Thyroid gland (tissue), 4 donors: ENCODE data around the gene CA10. TPM values are rescaled to one million over a fixed set of nuclear protein-coding genes. Genes with fewer than 3 reads are reported as not detected.

ENCODE experiments used
- DNase-seq, 2 donors: peaks; one replicate each; pipeline ENCODE4 v3.0.0-alpha.2; 2019
- H3K27ac ChIP-seq, 3 donors: fragments of 200-600 bp; sonication (generic); 1 replicate in 2 of 3; 2 replicates in 1 of 3; pipeline ENCODE4 v1.5.1; 2016 to 2019; ENCODE audit warnings: mild to moderate bottlenecking in 1 of 3, moderate library complexity in 1 of 3
- H3K27me3 ChIP-seq: fragments of 200-600 bp; sonication (generic); one replicate; pipeline ENCODE4 v1.5.1; 2019
- H3K36me3 ChIP-seq, 2 donors: fragments of 200-600 bp; sonication (generic); one replicate each; pipeline ENCODE4 v1.5.1; 2016 to 2019
- H3K4me1 ChIP-seq, 2 donors: fragments of 200-600 bp; sonication (generic); one replicate each; pipeline ENCODE4 v1.5.1; 2017 to 2019
- H3K4me3 ChIP-seq, 3 donors: fragments of 200-600 bp; sonication (generic); replicated peaks in 1 of 3; 1 replicate in 2 of 3; 2 replicates in 1 of 3; pipeline ENCODE4 v1.5.1; 2016; ENCODE audit warnings: mild to moderate bottlenecking in 1 of 3
- H3K9me3 ChIP-seq: fragments of 200-600 bp; sonication (generic); one replicate; pipeline ENCODE4 v1.5.1; 2017
- CTCF ChIP-seq, 6 experiments: fragments of 200-600 bp in 3 of 6; fragments of 450-650 bp in 3 of 6; sonication (generic) in 3 of 6; IDR thresholded peaks; one replicate each; pipeline ENCODE4 v1.5.1; 2016 to 2019; ENCODE audit warnings: antibody characterized with exemption in 6 of 6, mild to moderate bottlenecking in 2 of 6, inconsistent platforms in 1 of 6, moderate library complexity in 1 of 6
- POLR2A ChIP-seq, 2 donors: fragments of 450-650 bp; IDR thresholded peaks; one replicate each; pipeline ENCODE4 v1.6.1; 2017; ENCODE audit warnings: antibody characterized with exemption in 2 of 2, mild to moderate bottlenecking in 2 of 2, moderate library complexity in 1 of 2
- WGBS, 2 donors: methylation state at CpG; one replicate each; pipeline ENCODE4 v1.1.5; 2017; 5-methylcytosine and 5-hydroxymethylcytosine counted together
- intact Hi-C: fragments of 100-400 bp; cut with DNase I; formaldehyde crosslinking; loops from one replicate; pipeline ENCODE4 v1.15.1; 2023
- total RNA-seq, 4 donors: library from RNA; depleted of rRNA; stranded (reverse); fragments of >200 nt; gene quantifications; one replicate each; pipeline ENCODE4 v1.2.3, GENCODE V29; 2016

Gene CA10
- total RNA-seq, 4 donors from 2014 or later, result not detected

DNA sequence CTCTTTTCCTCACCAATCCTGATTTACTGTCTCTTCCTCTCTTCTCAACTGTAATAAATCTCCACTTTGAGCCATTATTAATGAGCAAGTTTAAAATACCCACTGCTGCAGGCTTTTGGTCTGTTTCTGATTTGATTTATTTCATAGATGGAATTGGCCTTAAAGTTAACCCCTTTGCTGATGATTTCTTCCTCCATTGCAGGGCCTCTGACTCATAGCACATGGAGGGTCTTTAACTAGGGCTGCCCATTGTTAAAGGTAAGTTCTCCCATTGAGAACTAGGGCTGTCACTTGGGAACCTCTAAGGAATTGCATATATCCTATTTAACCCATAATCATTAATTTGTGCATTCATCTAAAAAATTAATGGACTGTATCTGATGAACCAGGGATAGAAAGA lies 221.2 kb downstream of the CA10 start:
- TF ChIP-seq CTCF (IDR thresholded peaks at IDR 0.05) (no peak), POLR2A (IDR thresholded peaks at IDR 0.05) (no peak)
- Histone ChIP-seq H3K27me3 (no peaks in the 10 kb centered on the region), H3K9me3 (no peaks in the 10 kb centered on the region), H3K4me3 (no peak overlapping the region), H3K4me1 (peaks cover 8 to 14% of the 10 kb centered on the region in 2 donors), H3K27ac (no peak overlapping the region), H3K36me3 (no peaks in the 10 kb centered on the region)
- intact Hi-C loops, result no loop called here
- no peak for DNase-seq

DNA sequence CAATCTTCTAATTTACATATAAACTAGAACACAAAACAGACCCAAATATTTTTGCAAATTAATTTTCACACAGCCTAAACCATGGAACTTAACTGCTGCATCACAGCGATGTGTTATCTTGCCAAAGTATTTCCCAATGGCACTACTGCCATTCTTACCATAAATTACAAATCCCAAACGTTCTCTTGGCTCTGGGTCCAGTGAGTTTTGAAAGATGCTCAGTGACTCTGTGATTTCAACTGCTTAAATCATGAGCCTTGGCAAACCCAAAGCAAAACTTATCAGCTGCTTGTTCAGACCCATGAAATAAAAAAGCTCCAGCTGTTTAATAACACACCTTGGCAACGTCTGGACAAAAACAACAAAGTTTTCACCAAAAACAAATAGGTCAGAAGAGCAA lies 223.0 kb downstream of the CA10 start:
- 27 to 31% methylated on average over 3 of the region's 3 CpGs for WGBS, 2 donors
- no peak overlapping the region for H3K27ac ChIP-seq
- no peak for TF ChIP-seq CTCF (IDR thresholded peaks at IDR 0.05)
- no peak for TF ChIP-seq POLR2A (IDR thresholded peaks at IDR 0.05)
- no peak for DNase-seq
- no peak overlapping the region for H3K4me3 ChIP-seq
- H3K4me1 ChIP-seq, result peaks cover 8 to 14% of the 10 kb centered on the region in 2 donors
- H3K9me3 ChIP-seq, result no peaks in the 10 kb centered on the region
- intact Hi-C loops, result no loop called here
- H3K27me3 ChIP-seq, result no peaks in the 10 kb centered on the region
- H3K36me3 ChIP-seq, result no peaks in the 10 kb centered on the region

DNA sequence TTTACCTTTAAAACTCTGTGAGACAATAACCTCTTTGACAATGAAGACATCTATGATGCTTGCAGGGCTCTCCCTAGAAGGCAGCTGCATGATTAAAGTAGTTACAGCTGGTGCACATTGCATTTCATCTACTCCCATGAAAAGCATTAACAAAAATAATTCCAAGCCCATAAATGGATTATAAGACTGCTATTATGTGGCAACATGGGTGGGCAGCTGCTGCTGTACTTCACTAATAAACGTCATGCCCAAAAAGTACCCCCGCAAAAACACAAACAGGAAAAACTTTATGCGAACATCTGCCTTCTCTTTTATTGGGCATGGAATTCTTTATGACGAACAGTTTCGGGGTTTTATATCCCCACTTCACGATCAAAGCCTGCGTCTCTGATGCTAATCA lies 224.9 kb downstream of the CA10 start:
- intact Hi-C loops, result no loop called here

DNA sequence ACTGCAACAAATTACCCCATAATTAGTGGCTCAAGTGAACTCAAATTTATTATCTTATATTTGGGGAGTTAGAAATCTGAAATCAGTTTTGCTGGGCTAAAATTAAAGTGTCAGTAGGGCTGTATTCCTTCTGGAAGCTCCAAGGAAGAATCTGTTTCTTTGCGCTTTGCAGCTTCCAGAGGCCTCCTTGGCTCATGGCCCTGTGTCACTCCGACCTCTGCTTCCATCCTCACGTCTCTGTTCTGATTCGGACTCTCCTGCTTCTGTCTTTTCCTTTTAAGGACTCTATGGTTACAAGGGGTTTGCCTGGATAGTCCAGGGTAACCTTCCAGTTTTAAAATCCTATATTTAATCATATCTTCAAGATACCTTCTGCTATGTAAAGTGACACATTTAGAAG lies 232.1 kb downstream of the CA10 start:
- Histone ChIP-seq H3K27me3 (no peaks in the 10 kb centered on the region), H3K36me3 (no peaks in the 10 kb centered on the region), H3K9me3 (no peaks in the 10 kb centered on the region), H3K4me1 (no peaks in the 10 kb centered on the region), H3K4me3 (no peak overlapping the region), H3K27ac (no peak overlapping the region)
- intact Hi-C loops, result no loop called here
- 81 to 84% methylated on average over 4 of the region's 4 CpGs for WGBS, 2 donors
- TF ChIP-seq POLR2A (IDR thresholded peaks at IDR 0.05) (no peak), CTCF (IDR thresholded peaks at IDR 0.05) (no peak)
- DNase-seq, result no peak

More for the DNA sequence above, 224.9 kb downstream of the CA10 start:
- Histone ChIP-seq H3K9me3 (no peaks in the 10 kb centered on the region), H3K4me1 (peaks cover 8 to 14% of the 10 kb centered on the region in 2 donors), H3K27ac (no peak overlapping the region), H3K4me3 (no peak overlapping the region), H3K27me3 (no peaks in the 10 kb centered on the region), H3K36me3 (no peaks in the 10 kb centered on the region)
- no peak for TF ChIP-seq POLR2A (IDR thresholded peaks at IDR 0.05)
- no peak for TF ChIP-seq CTCF (IDR thresholded peaks at IDR 0.05)
- WGBS, 2 donors, result 92 to 94% methylated on average over 7 of the region's 7 CpGs
- DNase-seq, result no peak

- Histone ChIP-seq H3K9me3 (no peaks in the 10 kb centered on the region), H3K27me3 (no peaks in the 10 kb centered on the region), H3K4me3 (no peak overlapping the region), H3K4me1 (no peaks in the 10 kb centered on the region), H3K36me3 (no peaks in the 10 kb centered on the region), H3K27ac (no peak overlapping the region)
- intact Hi-C loops, result no loop called here
- no peak for DNase-seq
- whole genome bisulfite sequencing, 2 donors, result 85 to 88% methylated on average over 1 of the region's 1 CpG
- TF ChIP-seq CTCF (IDR thresholded peaks at IDR 0.05) (no peak), POLR2A (IDR thresholded peaks at IDR 0.05) (no peak)
Observed at GRCh38 chr17:51921500-51921899, 237.0 kb downstream of the CA10 start.
